SKM-1 (cell line): ENCODE measurements around the gene DSCAM.
A peak's percentile ranks its signal among the peaks of the same experiment; 100 is the strongest.
"Not testable (repeated sequence)": the region's sequence is repeated elsewhere in the genome, so short reads cannot be mapped to it uniquely, and the experiment has no call there.

Source experiments
- DNase-seq: peaks from one replicate; lab custom pipeline; 2025; ENCODE audit not compliant: unreplicated experiment; lab: John Stamatoyannopoulos, UW

Gene DSCAM

GRCh38 chr21:40846587-40847411, at the start of gene DSCAM:
TSS of gene DSCAM (minus strand) at chr21:40847158. CDS start at chr21:40846661, 497 bp downstream.
- DNase-seq: no peak

DNA sequence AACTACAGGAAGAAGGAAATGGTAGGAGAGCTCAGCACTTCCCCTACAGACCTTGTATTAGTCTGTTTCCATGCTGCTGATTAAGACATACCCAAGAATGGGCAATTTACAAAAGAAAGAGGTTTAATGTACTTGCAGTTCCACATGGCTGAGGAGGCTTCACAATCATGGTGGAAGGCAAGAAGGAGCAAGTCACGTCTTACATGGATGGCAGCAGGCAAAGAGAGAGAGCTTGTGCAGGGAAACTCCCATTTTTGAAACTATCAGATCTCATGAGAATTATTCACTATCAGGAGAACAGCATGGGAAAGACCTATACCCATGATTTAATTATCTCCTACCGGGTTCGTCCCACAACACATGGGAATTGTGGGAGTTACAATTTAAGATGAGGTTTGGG, 48.7 kb upstream of the DSCAM start:
- not testable (repeated sequence) for DNase-seq

DNA sequence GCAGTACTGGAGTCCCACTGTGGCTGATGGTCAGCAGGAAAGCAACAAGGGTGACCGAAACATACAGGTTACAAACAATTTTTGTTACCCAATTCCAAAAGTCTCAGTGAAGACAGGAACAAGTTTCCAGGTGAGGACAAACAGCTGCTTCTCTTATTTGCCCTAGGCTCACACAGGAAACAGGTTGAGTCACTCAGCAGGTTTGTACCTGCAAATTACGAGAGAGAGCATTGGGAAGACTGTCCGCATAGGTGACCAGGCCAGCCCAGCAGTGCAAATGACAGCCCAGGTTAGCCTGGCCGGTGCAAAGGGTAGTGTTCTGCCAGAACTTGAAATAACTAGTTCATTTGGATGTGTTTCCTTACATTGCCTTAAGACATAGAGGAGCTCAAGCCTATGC, 40.0 kb upstream of the DSCAM start:
- no peak for DNase-seq

DNA sequence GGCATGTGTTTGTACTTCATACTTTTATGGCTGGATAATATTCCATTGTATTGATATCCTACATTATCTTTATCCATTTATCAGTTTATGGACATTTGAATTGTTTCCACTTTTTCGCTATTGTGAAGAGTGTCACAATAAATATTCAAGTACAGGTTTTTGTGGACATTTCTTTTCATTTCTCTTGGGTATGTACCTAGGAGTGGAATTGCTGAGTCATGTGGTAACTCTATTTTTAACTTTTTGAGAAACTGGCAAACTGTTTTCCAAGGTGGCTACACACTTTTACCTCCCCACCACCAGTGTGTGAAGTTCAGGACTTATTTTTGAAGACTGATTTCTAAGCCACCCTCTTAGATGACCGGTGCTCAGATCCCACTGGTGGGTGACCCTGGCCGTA, 39.0 kb upstream of the DSCAM start:
- no peak for DNase-seq

DNA sequence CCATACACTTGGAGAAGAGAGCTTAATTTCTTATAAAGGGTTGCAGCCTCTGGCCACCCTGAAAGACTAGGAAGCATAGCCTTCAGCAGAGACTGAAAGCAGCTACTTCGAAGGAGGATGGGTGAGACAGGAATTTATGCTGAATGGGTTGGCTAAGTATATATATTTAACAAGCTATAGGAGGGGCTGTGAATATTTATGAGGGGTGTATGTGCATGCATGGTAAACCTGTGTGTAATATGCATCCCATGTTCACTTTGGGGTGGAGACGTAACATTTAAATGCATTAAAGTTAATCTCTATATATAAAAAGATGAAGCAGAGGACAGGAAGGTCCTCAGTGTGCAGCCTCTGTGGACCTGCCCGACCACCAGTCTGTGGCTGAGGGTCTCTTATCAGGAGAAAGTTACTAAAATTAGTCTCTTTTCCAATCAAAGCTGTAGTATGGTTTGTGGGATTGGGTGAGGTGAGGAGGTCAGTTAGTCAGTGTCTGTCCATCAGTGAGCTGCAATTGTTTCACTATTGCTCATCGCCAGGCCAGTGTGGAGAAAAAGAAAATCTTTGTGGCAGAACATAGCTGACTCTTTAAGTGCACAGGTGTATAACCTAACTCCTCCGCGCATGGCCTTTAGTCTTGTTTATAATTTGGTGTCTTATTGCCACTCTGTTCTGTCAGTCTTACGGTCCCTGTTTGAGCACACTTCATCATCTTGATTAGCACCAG, 35.4 kb upstream of the DSCAM start:
- DNase-seq: no peak

DNA sequence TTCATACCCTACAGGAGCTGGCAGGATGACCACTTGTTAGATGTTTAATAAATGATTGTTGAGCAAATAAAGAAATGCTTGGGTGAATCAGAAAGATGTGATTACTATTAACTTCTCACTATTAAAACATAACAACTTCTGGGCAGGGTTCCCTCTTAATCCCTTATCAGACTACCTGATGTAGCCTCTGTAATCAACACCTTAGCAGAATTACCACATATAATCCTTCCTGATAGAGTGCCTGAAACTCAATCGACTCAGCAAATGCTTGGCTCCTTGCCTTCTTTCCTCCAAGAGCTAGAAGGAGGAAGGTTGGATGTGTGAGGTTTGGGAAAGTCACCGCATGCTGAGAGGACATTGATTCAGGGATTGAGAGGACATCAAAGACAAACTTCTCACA, 34.8 kb upstream of the DSCAM start:
- DNase-seq: no peak

DNA sequence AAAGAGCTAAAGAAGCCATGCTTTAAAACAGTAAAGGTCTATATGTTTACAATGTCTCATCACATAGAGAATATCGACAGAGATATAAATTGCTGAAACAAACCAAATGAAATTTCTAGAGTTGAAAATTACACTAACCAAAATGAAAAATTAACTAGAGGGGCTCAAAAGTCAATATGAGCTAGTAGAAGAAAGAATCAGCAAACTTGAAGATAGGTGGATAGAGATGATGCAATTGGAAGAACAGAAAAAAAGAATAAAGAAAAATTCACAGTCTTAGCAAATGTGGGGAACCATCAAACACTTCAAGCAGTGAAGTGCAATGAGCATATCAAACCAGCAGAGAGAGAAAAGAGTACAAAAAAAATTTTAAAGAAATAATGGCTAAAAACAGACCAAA, 24.1 kb upstream of the DSCAM start:
- no peak for DNase-seq

DNA sequence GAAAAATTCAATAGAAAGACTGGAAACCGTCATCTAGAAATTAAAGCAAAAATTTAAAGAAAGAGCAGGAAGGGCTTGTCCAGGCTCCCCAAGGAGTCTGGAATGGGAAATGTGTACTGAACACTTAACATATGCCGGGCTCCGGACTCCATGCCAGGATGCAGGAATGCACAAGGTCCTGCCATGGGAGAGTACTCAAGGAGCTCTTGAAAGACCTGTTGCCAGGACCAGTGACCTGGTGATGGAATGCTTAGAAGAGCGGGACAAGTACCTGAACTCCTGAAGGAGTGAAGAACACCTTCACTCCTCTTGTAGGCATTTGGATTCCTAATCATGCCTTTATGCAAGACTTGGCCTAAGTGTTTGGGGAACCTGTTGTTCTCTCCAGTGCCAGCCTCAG, 16.9 kb upstream of the DSCAM start:
- DNase-seq: no peak

DNA sequence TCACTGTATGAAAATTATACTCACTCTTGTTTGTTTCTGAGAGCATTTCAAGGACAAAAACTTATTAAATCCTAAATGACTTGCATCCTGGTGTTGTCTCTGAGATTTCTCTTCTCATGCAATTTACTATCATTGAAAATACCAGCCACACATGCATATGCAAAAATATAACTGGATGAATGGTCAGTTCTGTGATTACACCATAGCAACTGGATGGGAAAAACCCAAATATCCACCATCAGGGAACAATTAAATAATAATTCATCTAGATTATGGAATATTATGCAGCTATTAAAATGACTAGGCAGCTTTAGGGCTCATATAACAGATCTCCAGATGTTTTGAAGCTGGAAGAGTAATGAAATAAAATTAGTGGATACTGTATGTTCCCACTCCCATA, 11.6 kb upstream of the DSCAM start:
- no peak for DNase-seq

DNA sequence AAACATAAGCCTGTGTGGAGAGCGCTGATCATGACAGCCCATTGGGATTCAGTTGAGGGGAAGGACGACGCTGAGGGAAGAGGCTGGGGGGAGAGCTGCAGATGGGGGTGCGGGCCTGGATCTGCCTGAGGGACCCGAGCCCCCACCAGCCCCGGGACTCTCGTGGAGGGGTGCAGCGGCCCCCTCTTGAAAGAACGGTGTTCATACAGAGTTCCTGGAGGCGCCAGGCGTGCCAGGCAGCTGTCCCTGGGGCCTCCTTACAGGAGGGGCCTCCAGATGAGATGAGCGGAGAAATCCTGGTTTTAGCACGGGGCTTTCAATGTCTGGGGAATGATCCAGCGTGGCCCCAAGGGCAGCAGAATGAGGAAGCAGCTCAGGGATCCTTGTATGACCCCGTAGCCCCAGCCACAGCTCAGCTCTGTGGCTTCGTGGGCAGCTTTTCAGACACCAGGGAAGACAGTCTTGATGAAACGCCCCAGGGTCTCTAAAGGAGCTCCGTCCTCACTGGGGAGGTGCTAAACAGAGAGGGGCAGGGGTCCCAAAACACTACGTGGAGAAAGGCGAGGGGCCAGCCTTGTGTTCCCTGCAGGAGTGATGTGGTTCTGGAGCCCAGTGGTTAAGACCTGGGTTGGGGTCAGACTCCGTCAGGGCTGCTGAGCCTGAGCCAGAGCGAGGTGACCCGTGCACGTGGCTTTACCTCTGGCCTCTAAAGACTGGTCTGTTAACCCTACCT, 7.2 kb upstream of the DSCAM start:
- DNase-seq: peak; percentile 50

- no peak for DNase-seq
Measured at GRCh38 chr21:40852563-40852962, 5.6 kb upstream of the DSCAM start.

DNA sequence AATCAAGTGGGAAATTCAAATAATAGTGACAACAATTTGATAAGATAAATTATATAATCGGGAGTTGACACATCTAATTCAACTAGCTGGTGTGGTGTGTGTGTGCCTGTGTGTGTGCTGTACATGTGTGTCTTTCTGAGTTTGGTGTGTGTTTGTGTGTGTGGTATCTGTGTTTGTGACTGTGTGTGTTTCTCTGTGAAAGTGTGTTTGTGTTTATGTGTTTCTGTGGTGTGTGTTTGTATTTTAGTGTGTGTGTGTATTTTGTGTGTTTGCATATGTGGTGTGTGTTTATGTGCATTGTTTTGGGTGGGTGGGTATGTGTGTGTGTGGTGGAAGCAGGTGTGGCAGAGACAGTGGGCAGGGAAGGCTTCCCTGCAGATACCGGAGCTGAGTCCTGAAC, 4.8 kb upstream of the DSCAM start:
- no peak for DNase-seq

- DNase-seq: peak; percentile 61
Measured at GRCh38 chr21:40850071-40850470, 3.1 kb upstream of the DSCAM start.

DNA sequence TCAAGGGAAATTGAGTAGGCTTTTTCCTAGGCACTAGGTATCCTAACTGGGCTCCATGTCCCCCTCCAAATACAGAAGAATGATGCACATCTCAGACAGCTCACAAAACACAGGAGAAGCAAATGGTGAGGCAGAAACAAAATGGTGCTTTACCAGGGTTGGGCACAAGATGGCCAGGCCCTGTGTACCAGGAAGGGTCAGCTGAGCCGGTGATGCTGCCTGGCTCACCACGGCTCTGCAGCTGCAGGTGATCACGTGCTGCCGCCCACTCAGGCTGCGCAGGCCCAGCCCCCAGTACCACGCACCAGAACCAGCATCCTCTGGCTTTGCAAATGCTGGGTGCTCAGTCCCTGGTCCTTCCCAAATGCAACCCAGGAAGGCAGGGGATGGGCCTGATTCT, 993 bp upstream of the DSCAM start:
- no peak for DNase-seq

DNA sequence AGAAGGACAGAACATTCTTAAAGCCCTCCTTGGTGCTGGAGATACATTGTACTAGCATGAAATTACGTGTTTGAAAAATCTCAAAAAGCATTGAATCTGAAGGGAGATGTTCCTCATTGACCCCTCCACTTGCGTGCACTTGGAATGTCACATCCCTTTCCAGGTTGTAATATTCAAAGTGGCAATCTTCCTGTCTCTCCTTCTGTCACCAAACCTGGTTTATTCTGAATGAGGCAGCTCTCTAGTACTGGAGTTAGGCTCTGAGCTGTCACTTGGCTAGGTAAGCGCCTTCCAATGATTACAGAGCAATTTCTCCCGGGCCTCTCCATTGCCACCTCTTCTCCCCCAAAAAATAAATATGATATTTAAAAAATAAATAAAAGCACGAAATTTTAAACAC, 855 bp downstream of the DSCAM start:
- DNase-seq: no peak

DNA sequence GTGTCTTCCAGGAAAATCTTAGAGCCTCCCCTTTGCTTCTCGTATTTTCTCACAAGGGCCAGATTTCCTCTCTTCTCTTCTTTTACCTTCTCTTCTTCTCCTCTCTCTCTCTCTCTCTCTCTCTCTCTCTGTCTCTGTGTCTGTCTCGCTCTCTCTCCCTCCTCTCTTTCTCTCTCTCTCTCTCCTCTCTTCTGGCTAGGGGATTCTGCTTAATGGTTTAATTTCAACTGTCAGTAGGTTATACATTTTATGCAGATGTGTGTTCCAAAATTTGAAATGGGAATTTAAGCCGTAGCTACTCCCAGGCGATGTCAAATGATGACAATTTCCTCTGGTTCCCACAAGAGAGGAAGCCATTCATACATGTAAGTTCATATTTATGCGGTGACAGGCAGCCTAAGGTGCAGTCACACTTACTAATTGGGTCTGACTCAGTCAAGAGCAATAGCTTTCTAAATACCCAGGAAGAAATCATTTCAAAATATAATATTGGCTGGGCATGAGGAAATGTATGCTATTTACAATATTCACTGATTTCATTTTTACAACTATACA, 1.4 kb downstream of the DSCAM start:
- no peak for DNase-seq

- DNase-seq: no peak
Measured at GRCh38 chr21:40844935-40845334, 2.0 kb downstream of the DSCAM start.

- no peak for DNase-seq
Measured at GRCh38 chr21:40842197-40842552, 4.8 kb downstream of the DSCAM start.

DNA sequence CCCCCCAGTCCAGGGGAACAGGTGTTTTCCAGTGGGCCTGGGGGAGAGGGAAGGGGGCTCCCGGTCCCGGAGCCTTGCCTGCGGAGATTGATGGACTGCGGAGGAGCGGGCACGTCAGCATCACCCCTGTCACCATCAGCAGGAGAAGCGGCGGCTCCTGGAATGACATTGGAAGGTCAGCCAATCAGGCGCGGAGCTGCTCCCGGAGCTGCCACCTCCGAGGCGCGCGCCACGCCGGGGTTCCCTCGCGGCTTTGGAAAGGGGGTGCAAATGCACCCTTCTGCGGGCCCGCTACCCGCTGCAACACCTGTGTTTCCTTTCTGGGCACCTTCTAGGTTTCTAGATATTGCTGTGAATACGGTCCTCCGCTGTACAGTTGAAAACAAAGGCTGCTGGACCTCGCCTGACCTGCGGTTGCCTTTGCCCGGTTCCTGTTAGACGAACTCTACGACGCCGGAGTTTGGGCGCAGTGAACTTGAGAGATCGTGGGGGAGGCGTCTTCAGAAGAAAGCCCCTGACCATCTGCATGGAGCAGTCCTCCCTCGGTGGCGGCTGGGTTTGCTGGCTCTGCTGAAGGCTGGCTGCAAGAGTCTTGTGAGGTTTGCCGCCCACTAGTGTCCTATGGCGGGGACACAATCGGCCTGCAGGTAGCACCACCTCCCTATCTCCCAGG, 5.3 kb downstream of the DSCAM start:
- no peak for DNase-seq

GRCh38 chr21:40840401-40841125, 6.4 kb downstream of the DSCAM start:
- DNase-seq: no peak
